Iris pigment epithelial cell (primary cell): ENCODE results near the gene HEMK1.

Source experiments
- DNase-seq: peaks from one replicate; pipeline ENCODE4 v3.0.0-alpha.2; 2011; ENCODE audit warnings: low read depth

HEMK1 gene

DNA sequence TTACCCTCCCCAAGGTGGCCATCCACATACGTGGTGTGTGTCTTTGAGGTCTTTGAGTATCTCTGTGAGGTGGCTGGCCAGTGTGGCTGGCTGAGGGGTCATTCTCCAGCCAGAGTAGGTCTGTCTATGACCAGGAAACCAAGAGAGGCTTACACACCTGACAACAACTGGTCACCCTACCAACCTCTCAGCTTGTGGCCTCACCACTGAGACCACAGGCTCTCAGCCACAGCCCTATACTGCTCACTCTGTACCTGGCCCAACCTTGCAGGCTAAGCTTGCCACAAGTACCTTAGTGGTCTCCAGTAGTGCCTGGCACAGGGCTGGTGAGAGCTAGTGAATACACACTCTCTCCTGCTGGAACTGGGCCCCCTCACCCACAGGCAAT is 5.1 kb downstream of the HEMK1 start:
- no peak for DNase-seq

DNA sequence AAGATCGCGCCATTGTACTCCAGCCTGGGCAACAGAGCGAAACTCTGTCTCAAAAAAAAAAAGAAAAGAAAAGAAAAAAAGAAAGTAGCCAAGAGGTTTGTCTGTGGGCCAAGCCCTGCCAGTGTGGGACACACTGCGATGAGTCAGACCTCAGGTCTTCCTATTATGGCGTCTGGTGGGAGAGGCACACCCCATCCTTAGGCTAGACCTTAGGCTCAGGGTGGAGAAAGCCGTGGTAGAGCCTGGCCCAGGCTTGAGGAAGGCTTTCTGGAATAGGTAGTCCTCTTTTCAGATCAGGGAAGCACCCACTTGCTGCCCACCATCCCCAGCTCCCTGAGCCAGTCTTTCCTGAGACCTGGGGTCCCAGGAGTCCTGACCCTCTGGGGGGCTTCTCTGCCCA is 6.0 kb downstream of the HEMK1 start:
- DNase-seq = peak; percentile 12

DNA sequence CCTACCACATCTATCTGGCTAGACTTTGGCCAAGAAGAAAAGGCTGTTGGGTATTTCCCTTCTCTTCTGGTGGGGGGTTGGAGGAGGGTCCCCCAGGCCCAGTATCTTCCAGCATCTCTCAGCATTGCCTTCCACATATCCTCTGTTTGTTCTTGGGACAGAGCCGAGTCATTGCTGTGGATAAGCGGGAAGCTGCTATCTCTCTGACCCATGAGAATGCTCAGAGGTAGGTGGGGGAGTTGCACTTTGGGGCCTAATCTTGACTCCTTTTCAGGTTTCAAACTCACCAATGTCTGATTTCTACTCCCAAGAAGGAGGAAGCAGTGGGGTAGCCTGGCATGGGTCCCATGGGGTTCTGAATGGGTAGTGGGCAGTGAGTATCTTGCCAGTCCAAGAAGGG is 8.0 kb downstream of the HEMK1 start:
- DNase-seq = no peak

DNA sequence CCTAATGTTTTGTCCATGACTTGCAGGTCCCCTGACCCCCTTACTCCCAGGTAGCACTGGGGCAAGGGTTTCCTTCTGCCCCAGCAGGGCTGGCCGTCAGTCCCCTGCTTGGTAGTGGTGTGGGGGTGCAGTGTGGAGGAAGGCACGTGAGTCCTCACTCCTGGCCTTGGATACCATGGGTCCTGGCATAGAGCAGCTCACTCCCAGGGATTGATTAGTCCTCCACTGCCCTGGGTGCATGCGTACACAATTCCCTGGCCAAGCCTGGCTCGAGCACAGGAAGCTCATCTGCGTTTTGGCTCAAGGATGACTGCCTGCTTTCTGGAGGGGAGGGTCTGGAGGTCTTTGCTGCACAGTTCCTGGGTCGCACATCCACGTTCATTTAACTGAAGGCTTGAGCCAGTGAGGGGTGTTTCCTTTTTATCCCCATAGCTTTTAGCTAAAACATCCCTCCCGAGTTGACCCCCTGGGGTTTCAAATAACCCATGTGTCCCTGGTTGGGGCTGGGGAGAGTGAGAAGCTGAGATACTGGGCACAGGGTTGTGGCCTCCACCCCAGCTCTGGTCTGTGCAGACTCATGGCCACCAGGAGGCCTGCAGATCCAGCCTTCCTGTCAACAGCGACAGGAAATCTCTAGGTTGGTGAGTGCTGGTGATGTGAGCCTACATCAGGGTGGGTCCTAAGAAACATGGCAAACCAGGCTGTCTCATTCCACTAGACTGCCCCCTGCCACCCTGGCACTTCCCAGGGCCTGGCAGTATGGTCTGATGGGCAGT is 11.5 kb downstream of the HEMK1 start:
- no peak for DNase-seq

DNA sequence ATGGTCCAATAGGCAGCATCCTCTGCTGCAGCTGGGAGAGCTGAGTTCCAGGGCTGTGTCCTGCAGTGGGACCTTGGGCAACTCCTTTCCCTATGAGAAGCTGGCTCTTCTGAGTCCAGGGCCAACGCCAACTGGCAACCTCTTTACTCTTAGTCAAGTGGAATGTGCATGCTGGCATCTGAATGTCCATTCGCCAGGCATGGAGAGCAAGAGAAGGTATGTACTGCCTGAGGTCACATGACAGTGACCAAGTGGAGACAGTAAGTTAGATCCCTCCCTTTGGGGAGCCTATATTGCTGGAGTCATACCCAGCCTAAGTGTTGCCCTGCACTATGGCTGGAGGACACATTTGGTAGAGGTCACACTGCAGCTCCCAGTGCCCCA is 12.1 kb downstream of the HEMK1 start:
- no peak for DNase-seq

DNA sequence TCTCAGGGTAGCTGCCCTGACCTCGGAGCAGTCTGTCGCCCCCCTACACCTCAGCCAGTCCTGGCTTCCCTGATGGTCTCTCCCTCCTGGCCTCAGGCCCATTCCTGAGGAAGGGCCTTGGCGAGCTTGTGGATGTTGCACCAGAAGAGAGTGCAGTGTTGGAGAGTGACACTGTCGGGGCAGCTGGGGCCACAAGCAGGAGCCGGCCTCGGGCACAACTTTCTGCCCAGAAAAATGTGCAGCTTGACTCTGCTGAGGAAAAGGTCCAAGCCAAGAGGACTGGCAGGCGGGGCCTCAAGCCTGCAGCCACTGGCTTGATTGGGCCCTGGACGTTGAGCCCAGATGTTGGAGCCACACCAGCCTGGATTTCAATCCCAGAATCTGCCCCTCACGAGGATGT is 12.8 kb downstream of the HEMK1 start:
- DNase-seq = no peak

DNA sequence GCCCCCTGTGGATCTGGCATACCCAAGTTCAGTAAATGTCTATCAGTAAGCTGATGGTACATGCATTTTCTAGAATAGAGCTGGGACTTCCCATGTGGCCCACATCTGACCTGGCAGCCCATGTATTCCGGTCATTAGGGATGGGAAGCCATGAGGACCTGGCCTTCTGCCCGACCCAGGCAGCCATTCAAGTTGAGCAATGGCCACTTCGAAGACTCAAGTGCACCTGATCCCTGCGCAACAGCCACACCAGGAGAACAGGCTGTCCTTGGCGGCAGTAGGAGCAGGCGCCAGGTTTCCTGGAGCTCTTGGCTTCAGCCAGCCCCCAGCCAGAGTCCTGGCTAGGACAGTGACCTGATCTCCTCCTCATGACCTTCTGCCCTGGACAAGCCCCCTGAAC is 14.6 kb downstream of the HEMK1 start:
- no peak for DNase-seq

DNA sequence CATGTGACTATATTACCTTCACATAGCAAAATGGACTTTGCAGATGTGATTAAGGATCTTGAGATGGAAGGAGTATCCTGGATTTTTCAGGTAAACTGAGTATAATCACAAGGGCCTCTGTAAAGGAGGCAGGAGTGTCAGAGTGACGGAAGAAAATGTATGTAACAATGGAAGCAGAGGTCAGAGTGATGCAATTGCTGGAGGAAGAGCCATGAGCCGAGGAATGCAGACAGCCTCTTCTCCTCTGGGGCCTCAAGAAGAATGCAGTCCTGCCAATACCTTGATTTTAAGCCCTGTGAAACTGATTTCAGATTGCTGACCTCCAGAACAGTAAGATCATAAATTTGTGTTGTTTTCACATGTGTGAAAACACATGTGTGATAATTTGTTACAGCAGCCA is 15.1 kb downstream of the HEMK1 start:
- peak; percentile 54 for DNase-seq

DNA sequence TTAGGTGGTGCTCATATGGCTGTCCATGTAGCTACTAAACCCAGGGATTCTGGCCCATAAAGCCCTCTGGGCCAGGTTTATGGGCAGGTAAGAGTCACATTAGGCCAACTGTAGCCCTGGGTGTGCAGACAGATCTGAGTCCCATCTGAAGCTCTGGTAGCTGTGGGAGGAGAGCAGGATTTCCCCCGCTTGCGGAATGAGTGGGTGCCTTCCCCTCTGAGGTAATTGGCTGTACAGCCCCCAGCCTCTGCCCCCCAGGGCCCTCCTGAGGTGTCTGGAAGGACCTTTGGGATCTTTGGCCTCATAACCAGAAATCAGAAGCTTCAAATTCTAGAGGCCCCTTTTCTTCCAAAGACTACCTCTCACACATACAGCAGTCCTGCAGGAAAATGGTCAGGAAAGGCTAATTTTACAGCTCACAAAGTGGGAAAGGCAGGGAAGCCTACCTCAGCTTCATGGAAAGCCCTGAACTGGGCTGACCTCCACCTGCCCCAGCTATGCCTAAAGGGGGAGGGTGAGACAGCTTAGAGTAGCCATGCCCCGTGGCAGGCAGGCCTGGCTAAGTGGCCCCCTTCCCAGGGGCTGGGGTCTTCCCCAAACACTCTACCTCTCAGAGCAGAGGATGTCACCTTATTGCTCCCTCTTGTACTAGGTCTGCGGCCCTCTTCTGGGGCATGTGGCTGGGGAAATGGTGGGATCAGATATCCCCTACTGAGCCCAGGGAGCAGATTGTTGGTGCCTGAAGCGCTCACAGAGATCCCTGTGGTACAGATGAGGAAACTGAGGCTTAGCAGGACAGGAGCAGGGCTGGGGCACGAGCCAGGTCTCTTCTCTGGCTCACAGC is 16.8 kb downstream of the HEMK1 start:
- DNase-seq = no peak

DNA sequence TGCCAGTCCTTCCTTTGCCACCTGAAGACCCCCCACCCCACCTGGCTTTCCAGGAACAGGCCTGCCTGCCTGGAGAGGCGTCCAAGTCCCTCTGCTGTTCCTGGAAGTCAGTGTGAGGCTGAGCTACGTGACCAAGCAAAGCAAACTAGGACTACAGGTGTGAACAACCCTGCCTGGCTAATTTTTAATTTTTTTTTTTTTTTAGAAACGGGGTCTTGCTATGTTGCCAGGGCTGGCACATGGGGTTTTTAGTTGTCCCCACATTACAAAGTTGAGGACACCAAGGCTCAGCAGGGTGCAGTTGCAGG is 17.4 kb downstream of the HEMK1 start:
- DNase-seq = no peak

DNA sequence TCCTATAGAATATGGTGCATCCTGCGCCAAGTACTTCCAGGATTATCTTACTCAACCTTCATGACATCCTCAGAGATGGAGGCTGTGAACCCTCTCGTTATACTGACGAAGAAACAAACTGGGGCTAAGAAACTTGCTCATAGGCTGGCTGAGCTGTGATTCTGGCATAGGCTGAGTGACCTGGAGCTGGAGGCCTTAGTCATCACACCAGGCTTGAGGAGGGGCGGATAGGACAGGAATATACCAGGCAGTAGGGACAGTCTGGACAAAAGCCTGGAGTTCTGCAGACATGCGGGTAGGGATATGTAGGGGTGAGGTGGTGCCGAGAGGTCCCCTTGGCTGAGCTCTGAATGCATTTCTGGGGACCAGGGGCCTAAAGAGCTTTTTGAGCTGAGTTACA is 18.1 kb downstream of the HEMK1 start:
- DNase-seq = peak; percentile 16

DNA sequence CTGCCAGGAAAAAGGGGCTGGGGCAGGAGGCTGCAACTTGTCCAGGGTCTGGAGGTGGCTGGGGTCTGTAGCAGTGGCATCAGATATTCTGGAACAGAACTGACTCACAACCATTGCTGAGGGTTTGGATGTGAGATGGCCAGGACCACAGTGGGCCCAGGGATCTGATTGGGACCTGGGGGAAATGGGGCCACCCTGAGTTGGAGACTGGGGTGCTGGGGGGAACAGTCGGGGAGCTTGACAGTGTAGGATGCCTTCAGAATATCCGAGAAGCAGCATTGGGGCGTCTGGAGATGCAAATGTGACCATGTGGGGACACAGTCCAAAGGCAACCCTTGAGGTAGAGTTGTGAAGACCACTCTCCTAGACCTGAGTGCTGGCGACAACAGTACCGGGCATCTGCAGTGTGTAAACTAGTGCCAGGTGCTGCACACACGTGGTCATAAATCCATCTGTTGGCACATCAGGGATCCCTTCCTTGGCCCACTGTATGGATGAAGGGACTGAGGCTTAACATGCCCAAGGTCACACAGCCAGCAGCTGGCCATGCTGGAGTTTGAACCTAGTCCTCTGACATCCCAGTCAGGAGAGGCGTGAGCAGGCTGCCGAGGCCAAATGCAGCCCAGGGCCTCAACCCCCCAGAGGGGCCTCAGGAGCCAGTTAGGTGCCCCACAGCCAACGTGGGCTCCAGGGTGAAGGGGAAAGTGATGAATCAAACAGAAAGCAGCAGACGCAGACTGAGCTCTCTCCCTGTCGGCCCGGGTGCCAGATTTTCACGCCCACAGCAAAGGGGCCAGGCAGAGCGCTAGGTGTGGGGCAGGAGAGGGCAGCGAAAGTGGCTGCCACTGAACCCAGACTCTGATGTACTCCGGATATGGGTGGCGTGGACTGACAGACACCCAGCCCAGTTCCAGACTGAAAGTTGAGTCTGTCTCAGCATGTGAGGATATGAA is 18.8 kb downstream of the HEMK1 start:
- DNase-seq = no peak

DNA sequence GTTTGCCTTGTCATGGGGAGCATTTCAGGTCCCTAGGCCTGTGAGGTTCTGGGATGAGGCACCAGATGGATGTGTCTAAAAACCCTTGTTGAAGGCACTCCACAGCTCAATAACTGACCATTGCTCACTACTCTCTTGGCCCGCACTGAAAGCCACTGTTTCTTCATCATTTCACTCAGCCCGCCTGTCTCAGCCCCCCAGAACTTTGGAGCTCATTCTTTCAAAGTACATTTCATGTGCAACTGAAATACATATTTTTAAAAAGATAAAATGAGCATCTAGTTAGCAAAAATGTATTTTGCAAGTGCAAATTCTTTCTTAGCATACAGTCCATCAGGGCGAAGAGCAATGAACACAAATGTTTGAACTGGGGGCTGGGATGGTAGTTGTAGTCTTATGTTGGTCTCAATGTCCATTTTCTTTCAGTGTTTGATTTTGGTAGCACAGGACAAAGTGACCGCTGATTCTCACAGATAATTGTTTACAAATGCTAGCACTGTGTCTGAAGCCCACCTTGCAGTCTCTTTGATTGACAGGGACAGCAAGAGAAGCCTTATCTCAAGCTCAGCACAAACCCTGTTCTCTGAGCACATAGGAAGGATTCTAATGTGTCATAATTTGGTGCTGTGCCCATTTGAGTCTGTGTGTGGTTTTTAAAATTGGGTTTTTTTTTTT is 19.6 kb downstream of the HEMK1 start:
- DNase-seq = peak; percentile 47

DNA sequence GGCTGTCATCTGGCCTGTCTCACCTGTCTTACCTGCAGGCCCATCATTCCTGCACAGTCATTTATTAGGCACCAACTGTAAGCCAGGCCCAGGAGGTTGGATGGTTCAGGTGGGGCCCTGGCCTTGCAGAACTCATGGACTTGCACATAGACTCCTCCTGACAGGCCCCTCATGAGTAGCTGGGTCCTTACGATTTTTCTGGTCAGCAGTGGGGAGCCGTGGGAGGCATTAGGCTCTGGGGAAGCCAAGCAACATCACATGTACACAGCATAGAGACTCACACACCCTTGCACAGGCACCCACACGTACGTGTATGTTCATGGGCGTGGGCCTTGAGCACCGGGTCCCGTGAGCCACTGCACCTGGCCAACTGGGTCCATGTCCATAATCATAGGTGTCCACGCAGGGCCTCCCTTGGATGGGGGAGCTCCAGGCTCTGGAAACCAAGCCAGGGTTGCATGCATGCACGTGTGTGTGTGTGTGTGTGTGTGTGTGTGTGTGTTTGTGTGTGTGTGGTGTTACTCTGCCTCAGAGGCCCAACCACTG is 21.9 kb downstream of the HEMK1 start:
- DNase-seq = no peak

DNA sequence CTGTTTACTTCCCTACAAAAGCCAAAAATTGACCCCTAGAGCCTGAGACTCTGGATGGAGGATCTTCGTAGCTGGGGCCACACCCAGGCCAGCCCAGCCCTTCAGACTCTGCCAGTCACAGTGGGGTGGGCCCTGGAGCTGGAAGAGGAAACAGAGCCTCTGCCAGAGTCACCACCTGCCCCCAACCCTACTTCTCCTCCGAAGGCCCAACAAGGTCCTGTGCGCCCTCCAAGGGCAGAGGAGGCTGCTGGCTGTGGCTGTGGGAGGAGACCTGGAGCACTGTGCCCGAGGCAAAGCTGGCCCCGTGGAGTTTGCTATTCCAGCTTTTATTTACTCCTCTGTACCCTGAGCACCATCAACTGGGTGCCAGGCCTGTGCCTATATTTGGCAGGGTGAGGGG is 23.2 kb downstream of the HEMK1 start:
- no peak for DNase-seq

DNA sequence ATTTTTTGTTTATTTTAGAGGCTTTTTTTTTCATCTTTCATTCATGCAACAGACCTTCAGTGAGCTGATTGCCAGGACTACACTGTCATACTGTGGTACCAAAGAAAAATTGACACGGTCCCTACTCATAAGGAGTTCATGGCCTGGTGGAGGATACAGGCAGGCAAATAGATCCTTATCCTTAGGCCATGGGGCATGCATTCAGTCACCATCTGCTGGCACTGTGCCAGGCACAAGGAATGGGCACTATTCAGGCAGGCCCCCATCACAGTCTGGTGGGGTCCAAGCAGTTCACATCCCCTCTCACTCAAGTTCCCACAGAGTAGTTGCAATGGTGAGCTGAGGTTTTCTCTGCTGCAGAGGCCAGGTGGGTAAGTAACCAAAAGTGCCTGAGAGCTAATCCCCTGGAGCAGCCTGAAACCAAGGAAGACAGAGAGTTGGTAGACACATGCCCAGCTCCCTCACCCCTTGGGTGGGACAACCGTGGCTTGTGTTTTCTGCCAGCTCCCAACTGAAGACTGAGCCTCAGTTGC is 25.0 kb downstream of the HEMK1 start:
- DNase-seq = no peak

DNA sequence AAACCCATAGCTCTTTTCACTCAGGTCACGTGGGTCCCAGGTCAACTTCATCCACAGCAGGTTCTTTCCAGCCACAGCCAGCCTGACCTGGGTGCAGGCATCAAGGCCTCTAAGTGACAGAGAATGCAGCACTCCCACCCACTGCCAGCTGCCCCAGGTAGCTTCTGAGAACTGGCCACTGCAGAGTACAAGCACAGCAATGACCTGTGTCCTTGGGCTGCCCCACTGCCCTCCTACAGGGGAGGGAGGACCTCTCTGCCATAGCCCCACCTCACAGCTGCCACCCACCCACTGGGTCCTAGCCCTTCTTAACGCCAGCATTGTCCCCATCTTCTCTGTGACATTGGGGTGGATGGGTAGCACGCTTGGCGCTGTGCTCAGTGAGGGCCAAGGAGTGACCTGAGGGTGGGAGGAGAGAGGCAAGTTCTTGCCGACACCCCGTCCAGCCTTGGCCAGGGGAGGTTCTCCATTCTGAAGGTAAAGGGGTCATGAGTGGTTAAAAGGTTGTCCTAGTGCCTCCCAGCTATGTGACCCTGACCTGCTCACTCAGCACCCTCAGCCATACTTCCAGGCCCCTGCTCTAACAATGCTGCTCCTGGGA is 29.9 kb downstream of the HEMK1 start:
- DNase-seq = no peak

DNA sequence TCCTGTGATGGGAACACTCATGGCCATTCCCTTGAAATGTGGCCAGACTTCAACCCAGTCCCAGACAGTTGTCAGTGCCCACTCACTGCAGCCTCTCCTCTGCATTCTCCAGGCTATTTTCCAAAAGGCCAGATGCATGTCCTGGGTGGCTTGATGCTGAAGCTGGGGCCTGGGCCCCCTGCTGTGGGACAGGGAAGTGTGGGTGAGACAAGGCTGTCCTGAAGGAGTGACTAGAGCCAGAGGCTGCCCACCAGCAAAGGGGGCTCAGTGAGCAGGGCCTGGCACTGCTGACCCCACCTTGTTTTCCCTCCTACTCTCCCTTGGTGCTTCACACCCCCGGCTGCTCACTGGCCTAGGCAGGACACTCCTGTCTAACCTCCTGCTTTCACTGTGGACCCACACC is 30.4 kb downstream of the HEMK1 start:
- DNase-seq = no peak

DNA sequence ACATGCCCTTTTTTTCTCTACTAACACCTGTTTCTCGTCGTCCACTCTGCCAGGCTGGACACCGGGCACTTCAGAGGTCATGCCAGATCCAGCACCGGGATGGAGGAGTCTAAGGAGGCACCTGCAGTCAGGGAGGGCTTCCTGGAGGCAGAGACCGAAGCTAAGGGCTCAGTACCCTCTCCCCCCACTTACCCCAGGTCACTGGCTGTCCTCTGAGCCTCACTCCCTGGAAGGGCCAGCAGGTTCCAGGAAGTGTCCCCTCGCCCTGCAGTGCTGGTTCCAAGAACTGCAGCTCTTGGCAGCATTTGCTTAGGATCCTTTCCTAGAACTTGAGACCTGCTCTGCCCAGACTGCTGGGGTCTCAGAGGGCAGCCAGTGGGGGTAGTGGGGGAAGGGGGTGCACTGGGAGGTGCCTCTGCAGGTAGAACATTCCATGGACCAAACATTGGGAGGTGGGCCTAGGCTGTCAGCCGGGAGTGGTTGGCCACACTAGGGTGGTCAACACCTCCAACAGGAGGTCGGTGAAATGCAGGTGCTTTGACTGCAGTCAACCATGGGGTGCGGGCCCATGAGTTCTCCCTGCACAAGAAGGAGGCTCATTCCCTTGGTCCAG is 30.9 kb downstream of the HEMK1 start:
- DNase-seq = no peak

DNA sequence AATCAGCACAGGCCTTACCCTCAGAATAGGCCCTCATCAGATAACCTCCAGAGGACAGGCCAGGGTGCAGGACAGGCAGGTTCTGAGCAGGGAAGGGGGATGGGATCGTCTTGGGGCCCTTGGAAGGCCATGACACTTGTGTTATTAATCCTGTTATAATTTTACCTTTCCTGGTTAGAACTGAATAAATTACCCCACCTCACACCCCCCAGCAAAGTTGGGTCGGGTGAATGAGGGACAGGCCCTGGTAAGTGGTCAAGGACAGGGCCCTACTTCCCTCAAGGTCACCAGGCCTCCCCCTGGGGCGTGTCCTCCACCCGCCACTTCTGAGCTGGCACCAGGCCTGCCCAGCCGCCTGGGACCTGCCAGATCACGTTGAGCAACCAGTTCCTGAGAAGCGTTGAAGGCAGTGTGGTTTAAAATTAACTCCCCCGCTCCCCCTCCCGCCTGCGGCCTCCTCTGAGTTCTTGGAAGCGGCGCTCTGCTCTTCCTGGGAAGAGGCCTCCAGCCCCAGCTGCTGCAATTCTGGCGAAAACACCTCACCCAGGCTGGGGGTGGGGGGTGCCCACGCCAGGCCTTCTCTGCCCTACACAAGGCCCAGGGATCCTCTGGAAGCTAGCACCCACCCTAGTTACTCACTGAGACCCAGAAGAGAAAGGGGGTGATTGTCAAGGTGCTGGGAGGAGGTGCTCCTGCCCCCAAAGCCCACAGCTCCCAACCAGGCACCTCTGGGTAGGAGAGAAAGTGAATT is 31.7 kb downstream of the HEMK1 start:
- peak; percentile 97 for DNase-seq
